ENCODE data around the gene IQCH.

The IQCH gene

GRCh38 chr15:67300266-67301025 is 45.9 kb downstream of the IQCH start:
- no peak for DNase-seq (ENCODE audit: low spot score)

- peak; percentile 7 for DNase-seq (ENCODE audit: low spot score)
Observed at GRCh38 chr15:67303490-67304363, 49.1 kb downstream of the IQCH start.

DNA sequence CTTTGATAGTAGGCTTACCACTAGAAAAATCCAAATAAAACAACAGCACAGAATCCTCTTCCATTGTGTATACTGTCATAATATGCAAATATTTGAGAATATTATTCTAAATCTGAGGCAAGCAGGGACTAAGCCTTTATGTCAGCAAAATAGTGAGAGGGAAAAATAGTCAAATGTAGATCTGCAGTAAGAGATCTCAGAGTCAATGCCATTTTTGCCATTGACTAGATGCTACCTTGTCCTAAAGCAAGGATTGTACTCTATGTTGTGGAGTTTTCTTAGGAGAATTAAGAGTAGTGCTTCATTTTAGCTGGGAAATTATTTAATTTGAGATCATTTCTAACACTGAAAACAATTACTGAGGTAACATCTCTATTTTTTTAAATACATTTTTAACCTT is 50.2 kb downstream of the IQCH start:
- no peak for DNase-seq (ENCODE audit: low spot score)

- DNase-seq (ENCODE audit: low spot score) = no peak
Observed at GRCh38 chr15:67305506-67305905, 50.9 kb downstream of the IQCH start.

DNA sequence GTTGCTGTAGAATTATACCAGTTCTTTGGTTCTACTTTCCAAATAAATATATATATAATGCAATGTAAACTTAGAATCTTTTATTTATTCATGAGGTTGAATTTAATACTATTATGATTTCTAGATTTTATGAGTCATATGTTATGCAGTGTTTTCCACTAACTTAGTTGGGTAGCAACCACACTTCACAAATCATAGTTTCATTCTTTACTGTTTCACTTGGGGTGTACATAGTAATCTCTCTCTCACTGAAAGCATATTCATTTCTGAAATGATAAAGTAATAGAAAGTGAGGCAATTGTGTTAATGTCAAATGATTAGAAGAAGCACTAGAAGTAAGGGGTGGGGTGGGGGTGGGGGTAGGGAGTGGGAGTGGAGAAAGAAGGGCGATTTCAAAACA is 52.6 kb downstream of the IQCH start:
- DNase-seq (ENCODE audit: low spot score) = no peak

DNA sequence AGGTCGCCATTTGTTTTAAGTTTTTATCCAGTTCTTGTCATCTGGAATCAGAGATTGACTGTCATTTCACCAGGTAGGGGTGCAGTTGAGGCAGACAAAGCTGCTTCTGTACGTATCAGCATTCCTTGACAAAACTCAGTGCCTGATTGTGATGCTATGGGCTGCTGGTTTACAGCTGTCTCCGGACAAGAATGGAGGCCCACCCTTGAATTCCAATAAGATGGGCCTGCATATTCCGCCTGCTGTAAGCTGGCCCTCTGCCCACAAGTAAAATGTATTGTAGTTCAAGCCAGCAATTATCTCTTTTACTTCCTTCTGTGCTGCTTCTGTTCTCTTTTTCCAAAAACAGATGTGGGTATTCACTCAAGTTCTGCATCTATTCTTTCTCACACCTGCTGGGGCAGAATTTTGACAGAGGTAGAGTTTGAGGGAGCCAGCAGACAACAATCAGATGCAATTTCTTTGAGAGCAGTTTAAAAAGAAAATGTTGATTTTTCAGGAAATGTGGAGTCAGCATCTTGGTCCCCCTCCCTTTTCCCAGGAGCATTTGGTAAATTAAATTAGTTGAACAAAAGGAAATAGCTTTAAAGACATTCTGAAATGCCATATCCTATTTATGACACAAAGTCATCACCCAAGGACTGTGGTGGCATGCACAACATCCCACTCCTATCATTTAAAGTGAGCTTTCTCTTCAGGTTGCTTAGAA is 53.5 kb downstream of the IQCH start:
- DNase-seq (ENCODE audit: low spot score) = no peak

DNA sequence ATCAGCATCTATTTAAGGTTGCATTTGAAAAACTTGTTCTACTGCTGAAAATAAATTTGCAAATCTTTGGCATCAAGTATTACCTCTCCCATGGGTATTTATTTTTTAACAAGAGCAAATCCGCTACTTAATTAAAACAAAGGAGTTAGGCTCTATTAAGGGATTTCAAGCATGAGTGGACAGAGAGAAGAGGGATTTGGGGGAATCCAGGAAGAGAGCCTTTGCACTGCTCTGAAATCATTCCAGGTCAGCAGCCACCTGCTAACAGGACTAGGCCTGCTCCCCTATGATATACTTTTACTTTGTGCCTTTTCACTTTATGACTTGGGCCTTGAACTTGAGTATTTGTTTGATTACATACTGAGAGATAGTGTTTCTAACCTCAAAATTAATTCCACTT is 57.1 kb downstream of the IQCH start:
- DNase-seq (ENCODE audit: low spot score) = no peak

GRCh38 chr15:67319961-67320360 is 65.4 kb downstream of the IQCH start:
- DNase-seq (ENCODE audit: low spot score) = no peak

DNA sequence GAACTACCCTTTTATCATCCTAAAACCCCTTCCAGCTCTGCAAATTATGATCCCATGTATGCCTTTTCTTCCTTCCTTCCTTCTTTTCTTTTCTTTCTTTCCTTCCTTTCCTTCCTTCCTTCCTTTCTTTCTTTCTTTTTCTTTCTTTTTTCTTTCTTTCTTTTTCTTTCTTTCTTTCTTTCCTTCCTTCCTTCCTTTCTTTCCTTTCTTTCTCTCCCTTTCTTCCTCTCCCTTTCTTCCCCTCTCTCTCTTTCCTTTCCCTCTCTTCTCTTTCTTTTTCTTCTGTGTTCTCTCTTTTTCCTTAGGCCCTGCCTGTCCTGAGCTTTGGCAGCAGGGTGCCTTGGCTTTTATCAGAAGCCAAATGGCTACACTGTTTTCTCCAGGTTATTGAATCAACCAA is 66.8 kb downstream of the IQCH start:
- DNase-seq (ENCODE audit: low spot score) = no peak

DNA sequence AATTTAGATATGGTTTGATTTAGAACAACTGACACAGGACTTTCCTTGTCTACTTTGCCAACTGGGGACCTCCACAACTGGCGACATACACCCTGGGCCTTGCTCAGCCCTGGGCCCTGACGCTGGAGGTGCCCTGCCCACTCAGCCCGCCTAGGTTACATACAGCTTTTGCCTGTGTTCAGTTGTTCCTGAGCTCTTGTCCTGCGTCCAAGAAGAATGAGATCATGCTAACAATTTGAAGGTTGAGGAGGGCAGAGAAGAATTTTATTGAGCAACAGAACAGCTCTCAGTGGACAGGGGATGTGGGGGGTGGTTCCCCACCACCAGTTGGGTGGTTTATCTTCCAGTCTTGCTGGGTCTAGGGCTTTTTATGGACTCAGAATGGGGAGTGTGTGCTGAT is 67.9 kb downstream of the IQCH start:
- DNase-seq (ENCODE audit: low spot score) = no peak

DNA sequence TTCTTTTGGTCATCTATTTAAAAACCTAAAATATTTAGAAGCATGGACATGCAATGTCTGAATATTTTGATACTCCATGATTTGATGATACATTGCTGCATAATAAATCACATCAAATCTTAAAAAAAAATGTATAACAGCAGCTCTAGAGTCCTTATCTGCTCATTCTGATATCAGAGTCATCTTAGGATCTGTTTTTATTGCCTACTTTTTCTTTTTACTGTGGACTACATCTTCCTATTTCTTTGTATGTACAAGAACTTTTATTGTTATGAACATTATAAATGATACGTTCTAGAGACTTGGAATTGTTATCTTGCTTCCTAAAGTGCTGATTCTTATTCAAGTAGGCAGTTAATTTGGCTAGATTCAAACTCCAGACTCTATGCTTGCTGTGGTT is 72.7 kb downstream of the IQCH start:
- DNase-seq (ENCODE audit: low spot score) = no peak

GRCh38 chr15:67327737-67328136 is 73.2 kb downstream of the IQCH start:
- no peak for DNase-seq (ENCODE audit: low spot score)

DNA sequence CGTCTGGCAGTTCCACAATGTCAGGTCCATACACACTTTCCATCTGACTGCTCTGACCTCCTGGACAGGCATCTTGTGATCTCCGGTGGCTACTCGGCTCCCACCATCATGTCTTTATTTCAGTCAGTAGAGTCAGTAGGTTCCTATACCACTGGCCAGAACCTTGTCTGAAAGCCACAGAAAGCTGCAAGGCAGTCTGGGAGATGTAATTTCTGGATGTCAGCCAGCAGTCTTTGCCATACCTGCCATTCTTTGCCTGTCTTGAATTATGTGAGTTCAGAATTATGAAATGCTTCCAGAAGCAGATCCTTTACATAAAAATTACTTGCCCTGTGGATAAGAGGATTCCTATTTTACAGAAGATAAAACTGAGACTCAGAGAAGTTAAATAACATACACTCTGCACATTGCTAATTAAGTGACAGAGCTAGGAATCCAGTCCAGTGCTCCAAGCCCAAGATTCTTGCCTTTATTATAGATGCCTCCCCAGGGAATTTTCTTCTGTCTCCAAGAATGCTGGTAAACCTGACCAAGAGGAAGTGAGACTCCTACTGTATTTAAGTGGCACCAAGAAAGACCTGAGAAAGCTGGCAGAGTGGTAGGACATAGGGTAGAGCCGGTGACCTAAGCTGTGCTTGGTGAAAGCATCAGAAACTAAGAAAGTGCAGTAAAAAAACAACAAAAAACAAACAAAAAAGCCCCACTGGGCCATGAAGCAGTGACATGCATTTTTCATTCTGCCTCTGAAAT is 75.6 kb downstream of the IQCH start:
- no peak for DNase-seq (ENCODE audit: low spot score)

- no peak for DNase-seq (ENCODE audit: low spot score)
Observed at GRCh38 chr15:67331676-67332075, 77.1 kb downstream of the IQCH start.

- DNase-seq (ENCODE audit: low spot score) = no peak
Observed at GRCh38 chr15:67335026-67335425, 80.4 kb downstream of the IQCH start.

- no peak for DNase-seq (ENCODE audit: low spot score)
Observed at GRCh38 chr15:67335534-67336222, 81.1 kb downstream of the IQCH start.

- DNase-seq (ENCODE audit: low spot score) = no peak
Observed at GRCh38 chr15:67340630-67341029, 86.0 kb downstream of the IQCH start.

GRCh38 chr15:67341539-67341938 is 87.0 kb downstream of the IQCH start:
- no peak for DNase-seq (ENCODE audit: low spot score)

- no peak for DNase-seq (ENCODE audit: low spot score)
Observed at GRCh38 chr15:67343206-67343605, 88.6 kb downstream of the IQCH start.

- no peak for DNase-seq (ENCODE audit: low spot score)
Observed at GRCh38 chr15:67349634-67350033, 95.0 kb downstream of the IQCH start.

GRCh38 chr15:67350042-67350441 is 95.5 kb downstream of the IQCH start:
- DNase-seq (ENCODE audit: low spot score) = no peak

Measured in HuH-7.5 (cell line).